ENCODE data around the gene PRCC. TPM values are rescaled to one million over a fixed set of nuclear protein-coding genes. Genes with fewer than 3 reads are reported as not detected.

The PRCC gene
- total and polyA plus RNA-seq, 2 of the 8 experiments (the other 6 are each of a cell fraction or from before 2014, with no cell fraction given): 95.2 to 115 TPM

DNA sequence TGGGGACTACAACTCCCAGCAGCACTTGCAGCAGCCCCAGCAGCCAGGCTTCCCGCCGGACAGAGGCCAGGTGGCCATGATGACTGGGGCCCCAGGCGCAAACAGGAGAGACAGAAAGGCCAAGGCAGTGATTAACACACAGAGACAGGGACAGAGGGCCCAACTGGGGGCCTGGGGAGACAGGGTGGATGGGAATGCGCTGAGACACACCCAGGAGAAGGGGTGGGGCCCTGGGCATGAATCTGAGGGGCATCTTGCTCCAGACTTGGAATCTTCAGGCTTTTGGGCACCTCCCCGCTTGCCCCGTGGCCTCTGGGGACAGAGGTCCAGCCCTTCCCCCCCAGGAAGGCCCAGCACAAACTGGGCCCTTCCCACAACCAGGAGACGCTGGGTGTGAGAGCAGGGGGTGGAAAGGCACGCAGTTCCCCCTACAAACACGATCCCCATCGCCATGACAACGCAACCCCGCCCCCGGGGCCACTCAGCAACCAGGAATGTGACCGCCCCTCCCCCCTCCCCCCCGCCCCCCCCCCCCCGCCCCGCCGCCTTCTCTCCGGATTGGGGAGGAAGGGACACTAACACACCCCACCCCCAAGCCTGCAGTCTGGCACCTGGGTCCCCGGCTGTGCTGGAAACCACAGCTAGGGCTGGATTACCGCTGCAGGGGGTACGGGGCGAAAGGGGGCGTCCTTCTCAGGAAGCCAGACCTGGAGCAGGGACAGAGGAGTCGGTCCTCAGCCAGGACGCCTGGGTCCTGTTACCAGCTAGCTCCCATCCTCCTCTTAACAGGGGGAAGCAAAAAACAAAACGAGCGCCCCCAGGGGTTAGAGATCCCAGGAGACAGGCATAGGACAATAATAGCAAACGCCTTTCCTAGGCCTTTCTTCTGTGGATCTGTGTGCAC is 20.4 kb upstream of the PRCC start (continued):
- TF ChIP-seq, protein P1, sequence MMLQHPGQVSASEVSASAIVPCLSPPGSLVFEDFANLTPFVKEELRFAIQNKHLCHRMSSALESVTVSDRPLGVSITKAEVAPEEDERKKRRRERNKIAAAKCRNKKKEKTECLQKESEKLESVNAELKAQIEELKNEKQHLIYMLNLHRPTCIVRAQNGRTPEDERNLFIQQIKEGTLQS (IDR thresholded peaks at IDR 0.05; ENCODE audit: insufficient read depth, low read depth, low read length): no peak
- TF ChIP-seq SIN3A (conservative IDR thresholded peaks at IDR 0.05 in 1 of 2, IDR thresholded peaks at IDR 0.05 in 1 of 2; ENCODE audit: low read depth in 1 of 2, low read length in 2 of 2): peak; percentile 63; a peak in 2 of 4 replicates
- no peak; a peak in 1 of 4 replicates for TF ChIP-seq RAD21 (IDR thresholded peaks at IDR 0.05 in 1 of 2, conservative IDR thresholded peaks at IDR 0.05 in 1 of 2; ENCODE audit: low read depth in 2 of 2, low read length in 2 of 2)
- peak; percentile 55 for TF ChIP-seq TBP (IDR thresholded peaks at IDR 0.05; ENCODE audit: low read depth, low read length)
- no peak for TF ChIP-seq SIRT6 (IDR thresholded peaks at IDR 0.05; ENCODE audit: low read length)
- TF ChIP-seq, protein P2, sequence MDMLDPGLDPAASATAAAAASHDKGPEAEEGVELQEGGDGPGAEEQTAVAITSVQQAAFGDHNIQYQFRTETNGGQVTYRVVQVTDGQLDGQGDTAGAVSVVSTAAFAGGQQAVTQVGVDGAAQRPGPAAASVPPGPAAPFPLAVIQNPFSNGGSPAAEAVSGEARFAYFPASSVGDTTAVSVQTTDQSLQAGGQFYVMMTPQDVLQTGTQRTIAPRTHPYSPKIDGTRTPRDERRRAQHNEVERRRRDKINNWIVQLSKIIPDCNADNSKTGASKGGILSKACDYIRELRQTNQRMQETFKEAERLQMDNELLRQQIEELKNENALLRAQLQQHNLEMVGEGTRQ (IDR thresholded peaks at IDR 0.05; ENCODE audit: low read length): no peak
- no peak for TF ChIP-seq NANOG (IDR thresholded peaks at IDR 0.05; ENCODE audit: insufficient read depth, low read depth, low read length, poor library complexity, severe bottlenecking)
- peak; percentile 88 for TF ChIP-seq POLR2AphosphoS5 (IDR thresholded peaks at IDR 0.05; ENCODE audit: low read depth, low read length)
- TF ChIP-seq CEBPB (IDR thresholded peaks at IDR 0.05; ENCODE audit: low read depth, low read length): no peak
- TF ChIP-seq KDM5A (IDR thresholded peaks at IDR 0.05; ENCODE audit: low read length): no peak
- TF ChIP-seq JUND (IDR thresholded peaks at IDR 0.05; ENCODE audit: low read length): peak; percentile 77; the same call in 1 of the 2 replicates
- no peak for TF ChIP-seq KDM4A (IDR thresholded peaks at IDR 0.05; ENCODE audit: low read depth, low read length, severe bottlenecking)
- no peak for TF ChIP-seq RXRA (IDR thresholded peaks at IDR 0.05; ENCODE audit: insufficient read depth, low read depth, low read length)
- TF ChIP-seq BACH1 (IDR thresholded peaks at IDR 0.05; ENCODE audit: low read length): no peak
- peak; percentile 47; the same call in 1 of the 2 replicates for TF ChIP-seq CHD2 (IDR thresholded peaks at IDR 0.05; ENCODE audit: low read length)
- TF ChIP-seq EGR1 (IDR thresholded peaks at IDR 0.05; ENCODE audit: borderline replicate concordance, low read depth, low read length): peak; percentile 38; the same call in 1 of the 2 replicates
- peak; percentile 19 for TF ChIP-seq SAP30 (IDR thresholded peaks at IDR 0.05; ENCODE audit: insufficient read depth, insufficient replicate concordance, low read length)
- TF ChIP-seq SP4 (IDR thresholded peaks at IDR 0.05; ENCODE audit: low read length): no peak; the same call in 1 of the 2 replicates
- TF ChIP-seq EP300 (IDR thresholded peaks at IDR 0.05; ENCODE audit: borderline replicate concordance in 1 of 2, low read depth in 2 of 2, low read length in 2 of 2): no peak
- TF ChIP-seq, protein P3, sequence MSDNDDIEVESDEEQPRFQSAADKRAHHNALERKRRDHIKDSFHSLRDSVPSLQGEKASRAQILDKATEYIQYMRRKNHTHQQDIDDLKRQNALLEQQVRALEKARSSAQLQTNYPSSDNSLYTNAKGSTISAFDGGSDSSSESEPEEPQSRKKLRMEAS (IDR thresholded peaks at IDR 0.05): peak; percentile 38
- peak; percentile 82 to 89 for TF ChIP-seq POLR2A (IDR thresholded peaks at IDR 0.05; ENCODE audit: control extremely low read depth in 1 of 2, low read depth in 2 of 2, low read length in 2 of 2)
